ENCODE data around the gene COMP. TPM values are rescaled to one million over a fixed set of nuclear protein-coding genes. Genes with fewer than 3 reads are reported as not detected.

The COMP gene
- total RNA-seq, 4 donors from 2014 or later: 1.3 to 8.0 (median 5.3) TPM; not detected in 1

DNA sequence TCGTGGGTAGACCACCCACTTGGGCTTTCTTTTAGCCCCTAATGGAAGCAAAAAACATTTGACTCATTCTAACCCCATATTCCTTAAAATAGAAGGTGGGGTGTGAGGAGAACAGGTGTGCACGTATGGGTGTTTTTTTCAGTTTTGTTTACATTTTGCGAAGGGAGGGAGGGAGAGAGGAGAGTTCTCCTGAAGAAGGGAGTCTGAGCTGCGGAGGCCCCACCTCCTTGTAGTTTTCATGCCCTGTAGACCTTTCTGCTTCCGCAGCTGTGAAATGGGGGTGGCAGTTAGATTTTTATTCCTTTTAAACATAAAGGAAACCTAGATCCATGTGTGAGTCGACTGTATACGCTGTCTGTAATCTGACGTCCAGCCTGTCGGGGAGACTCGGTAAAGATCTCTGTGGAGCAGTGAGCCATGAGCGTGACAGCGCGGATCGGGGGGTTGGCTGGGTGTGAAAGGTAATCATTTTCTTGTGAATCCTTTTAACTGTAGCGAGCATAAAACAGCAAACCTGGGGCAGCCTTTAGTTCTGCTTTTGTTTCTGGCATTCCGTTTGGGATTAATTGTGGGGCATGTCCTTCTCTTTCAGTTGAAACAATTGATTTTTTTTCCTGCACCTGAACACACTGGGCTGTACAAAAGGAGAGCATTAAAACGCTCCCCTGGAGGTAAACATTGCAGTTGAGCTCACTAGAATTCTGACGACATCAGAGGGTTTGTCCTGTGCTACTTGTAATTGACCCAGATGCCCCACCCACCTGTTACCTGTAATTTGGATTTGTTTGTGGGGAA is 42.9 kb upstream of the COMP start:
- DNase-seq: no peak
- no peak for TF ChIP-seq POLR2A (IDR thresholded peaks at IDR 0.05)
- TF ChIP-seq, protein P1, sequence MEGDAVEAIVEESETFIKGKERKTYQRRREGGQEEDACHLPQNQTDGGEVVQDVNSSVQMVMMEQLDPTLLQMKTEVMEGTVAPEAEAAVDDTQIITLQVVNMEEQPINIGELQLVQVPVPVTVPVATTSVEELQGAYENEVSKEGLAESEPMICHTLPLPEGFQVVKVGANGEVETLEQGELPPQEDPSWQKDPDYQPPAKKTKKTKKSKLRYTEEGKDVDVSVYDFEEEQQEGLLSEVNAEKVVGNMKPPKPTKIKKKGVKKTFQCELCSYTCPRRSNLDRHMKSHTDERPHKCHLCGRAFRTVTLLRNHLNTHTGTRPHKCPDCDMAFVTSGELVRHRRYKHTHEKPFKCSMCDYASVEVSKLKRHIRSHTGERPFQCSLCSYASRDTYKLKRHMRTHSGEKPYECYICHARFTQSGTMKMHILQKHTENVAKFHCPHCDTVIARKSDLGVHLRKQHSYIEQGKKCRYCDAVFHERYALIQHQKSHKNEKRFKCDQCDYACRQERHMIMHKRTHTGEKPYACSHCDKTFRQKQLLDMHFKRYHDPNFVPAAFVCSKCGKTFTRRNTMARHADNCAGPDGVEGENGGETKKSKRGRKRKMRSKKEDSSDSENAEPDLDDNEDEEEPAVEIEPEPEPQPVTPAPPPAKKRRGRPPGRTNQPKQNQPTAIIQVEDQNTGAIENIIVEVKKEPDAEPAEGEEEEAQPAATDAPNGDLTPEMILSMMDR (IDR thresholded peaks at IDR 0.05): no peak
- Histone ChIP-seq H3K27me3 (no peaks in the 10 kb centered on the region), H3K36me3 (peaks cover 0 to 36% (median 0%) of the 10 kb centered on the region in 3 donors), H3K9me3 (no peaks in the 10 kb centered on the region), H3K27ac (peak overlapping the region; percentile 83 to 96 (median 94)), H3K4me3 (peak overlapping the region; percentile 59 to 95 (median 92)), H3K4me1 (peaks cover 31 to 69% (median 32%) of the 10 kb centered on the region in 3 donors)
- intact Hi-C loops (cut with DNase I): no loop called here
- 3 to 13% methylated on average over 17 of the region's 18 CpGs for WGBS, 2 donors

DNA sequence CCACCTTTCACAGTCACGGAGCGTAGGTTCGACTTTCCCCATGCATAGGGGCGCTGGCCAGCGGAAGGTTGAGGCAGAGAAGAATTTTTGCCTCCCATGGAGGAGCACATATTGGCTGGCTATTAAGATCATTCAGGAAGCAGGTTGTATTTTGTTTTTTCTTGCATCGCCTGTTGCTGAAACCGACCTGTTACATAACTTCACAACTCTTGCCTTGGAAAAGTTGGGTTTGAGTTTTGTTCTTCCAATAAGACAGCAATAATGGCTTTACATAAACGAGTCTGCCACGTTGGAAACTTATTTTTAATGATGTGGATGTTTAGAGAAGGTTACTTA is 42.0 kb upstream of the COMP start:
- intact Hi-C loops (cut with DNase I): no loop called here
- 2 to 5% methylated on average over 6 to 7 of the region's 9 CpGs for WGBS, 2 donors
- no peaks in the 10 kb centered on the region for H3K27me3 ChIP-seq
- H3K4me3 ChIP-seq: peak overlapping the region; percentile 59 to 95 (median 92)
- no peak for DNase-seq
- no peaks in the 10 kb centered on the region for H3K9me3 ChIP-seq
- peaks cover 0 to 31% (median 0%) of the 10 kb centered on the region in 3 donors for H3K36me3 ChIP-seq
- peaks cover 22 to 60% (median 30%) of the 10 kb centered on the region in 3 donors for H3K4me1 ChIP-seq
- H3K27ac ChIP-seq: peak overlapping the region; percentile 83 to 96 (median 94)
- TF ChIP-seq, protein P1 (IDR thresholded peaks at IDR 0.05): no peak

DNA sequence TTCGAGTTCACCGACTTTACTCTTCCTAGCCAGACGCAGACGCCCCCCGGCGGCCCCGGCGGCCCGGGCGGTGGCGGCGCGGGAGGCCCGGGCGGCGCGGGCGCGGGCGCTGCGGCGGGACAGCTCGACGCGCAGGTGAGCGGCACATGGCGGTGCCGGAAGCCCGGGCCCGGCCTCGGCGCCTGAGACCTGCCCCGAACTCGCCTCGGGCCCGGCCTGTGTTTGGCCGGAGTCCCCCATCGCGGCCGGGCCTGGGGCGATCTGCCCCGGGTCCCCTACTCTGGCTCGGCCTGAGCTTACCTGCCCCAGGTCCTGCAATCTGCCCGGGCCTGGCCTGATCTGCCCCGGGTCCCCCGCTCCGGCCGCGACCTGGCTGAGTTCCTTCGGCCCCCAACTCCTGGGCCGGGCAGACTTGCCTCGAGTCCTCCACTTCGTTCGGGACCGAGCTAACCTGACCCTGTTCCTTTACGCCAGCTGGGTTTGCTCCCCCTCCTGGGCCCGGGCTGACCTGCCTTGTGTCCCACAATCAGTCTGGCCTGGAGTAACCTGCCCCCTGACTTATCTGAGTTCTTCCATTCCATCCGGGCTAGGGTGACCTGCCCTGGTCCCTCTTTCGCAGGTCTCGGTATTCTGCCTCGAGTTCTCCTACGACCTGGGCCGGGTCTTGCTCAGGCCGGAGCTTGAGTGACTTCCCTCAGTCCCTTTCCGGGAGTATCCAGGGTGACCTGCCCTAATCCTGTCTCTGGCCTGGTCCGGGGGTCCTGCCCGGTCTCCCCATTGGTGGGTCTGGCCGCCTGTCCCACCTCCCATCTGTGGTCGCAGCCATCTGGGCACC is 41.4 kb upstream of the COMP start:
- Histone ChIP-seq H3K4me3 (peak overlapping the region; percentile 59 to 95 (median 92)), H3K4me1 (peaks cover 22 to 54% (median 30%) of the 10 kb centered on the region in 3 donors), H3K36me3 (peaks cover 0 to 25% (median 0%) of the 10 kb centered on the region in 3 donors), H3K27me3 (no peaks in the 10 kb centered on the region), H3K27ac (peak overlapping the region; percentile 83 to 96 (median 94)), H3K9me3 (peaks cover 0 to 1% (median under 1%) of the 10 kb centered on the region in 3 donors)
- TF ChIP-seq POLR2A (IDR thresholded peaks at IDR 0.05): no peak
- TF ChIP-seq, protein P1 (IDR thresholded peaks at IDR 0.05): no peak
- 0% methylated on average over 9 to 12 of the region's 69 CpGs for WGBS, 2 donors
- DNase-seq: no peak
- intact Hi-C loops (cut with DNase I): no loop called here

DNA sequence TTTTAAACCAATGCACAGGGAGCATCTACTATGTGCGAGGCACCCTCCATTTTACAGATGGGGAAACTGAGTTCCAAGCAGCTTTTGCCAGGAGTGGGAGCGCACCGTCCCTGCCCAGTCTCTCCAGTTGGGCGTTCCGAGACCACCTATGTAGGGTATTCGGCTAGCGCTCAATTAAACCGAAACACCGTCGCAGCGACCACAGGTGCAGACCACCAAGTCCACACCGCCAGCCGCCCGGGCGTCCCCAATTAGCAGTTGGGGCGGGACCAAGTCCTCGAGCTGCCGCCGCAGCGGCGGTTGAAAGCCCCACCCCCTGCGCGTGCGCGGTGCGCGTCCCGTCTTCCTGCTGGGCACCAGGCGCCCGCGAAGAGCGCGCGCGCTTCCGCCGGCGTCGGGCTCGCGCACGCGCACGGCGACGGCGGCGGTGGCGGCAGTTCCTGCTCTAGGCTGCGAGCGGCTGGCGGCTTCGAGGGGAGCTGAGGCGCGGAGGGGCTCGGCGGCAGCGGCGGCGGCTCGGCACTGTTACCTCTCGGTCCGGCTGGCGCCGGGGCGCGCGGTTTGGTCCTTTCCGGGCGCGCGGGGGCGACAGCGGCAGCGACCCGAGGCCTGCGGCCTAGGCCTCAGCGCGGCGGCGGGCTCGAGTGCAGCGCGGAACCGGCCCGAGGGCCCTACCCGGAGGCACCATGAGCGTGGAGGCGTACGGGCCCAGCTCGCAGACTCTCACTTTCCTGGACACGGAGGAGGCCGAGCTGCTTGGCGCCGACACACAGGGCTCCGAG is 40.6 kb upstream of the COMP start, which contains the start of gene UPF1:
TSS of gene UPF1 (plus strand) at position 436 of the 782 bp plus-strand sequence. CDS start at position 687, 251 bp downstream.
- peak; percentile 55 for DNase-seq
- peaks cover 22 to 46% (median 30%) of the 10 kb centered on the region in 3 donors for H3K4me1 ChIP-seq

More for the DNA sequence above, 40.6 kb upstream of the COMP start, which contains the start of gene UPF1:
- Histone ChIP-seq H3K27me3 (no peaks in the 10 kb centered on the region), H3K4me3 (peak within 1 kb of the TSS; percentile 59 to 95 (median 92)), H3K36me3 (peaks cover 0 to 17% (median 0%) of the 10 kb centered on the region in 3 donors), H3K9me3 (peaks cover 0 to 9% (median 9%) of the 10 kb centered on the region in 3 donors), H3K27ac (peak within 1 kb of the TSS; percentile 83 to 96 (median 94))
- TF ChIP-seq, protein P1 (IDR thresholded peaks at IDR 0.05): peak in 4 of 6 experiments; percentile 12 to 51 (median 29)
- TF ChIP-seq POLR2A (IDR thresholded peaks at IDR 0.05): peak in 3 of 4 donors; percentile 4 to 88 (median 74)
- intact Hi-C loops (cut with DNase I): no loop called here
- 0% methylated on average over 2 of the region's 96 CpGs; no CpG with 5 or more reads in 1 of the 2 donors for WGBS, 2 donors

Measured in esophagus squamous epithelium (tissue), 5 donors.